Smooth muscle cell (in vitro differentiated cells): ENCODE data around the gene KCNA1. TPM values are rescaled to one million over a fixed set of nuclear protein-coding genes. Genes with fewer than 3 reads are reported as not detected.

Experiments used
- DNase-seq: peaks from one replicate; lab custom pipeline; 2025; ENCODE audit not compliant: unreplicated experiment; lab: John Stamatoyannopoulos, UW
- H2AFZ ChIP-seq: fragments of 200-600 bp; sonication (generic); 2 replicates; pipeline ENCODE4 v1.6.0; 2016; ENCODE audit warnings: antibody characterized with exemption, low read depth, mild to moderate bottlenecking
- H3F3A ChIP-seq: fragments of 200-600 bp; sonication (generic); 2 replicates; pipeline ENCODE4 v1.6.0; 2017; ENCODE audit warnings: antibody characterized with exemption, low read depth
- H3K27ac ChIP-seq: fragments of 200-600 bp; sonication (generic); 2 replicates; pipeline ENCODE4 v1.5.1; 2016; ENCODE audit warnings: low read depth, mild to moderate bottlenecking
- H3K27me3 ChIP-seq: fragments of 200-600 bp; sonication (generic); 2 replicates; pipeline ENCODE4 v1.6.1; 2016; ENCODE audit warnings: low read depth, mild to moderate bottlenecking
- H3K36me3 ChIP-seq: fragments of 200-600 bp; sonication (generic); 2 replicates; pipeline ENCODE4 v1.5.1; 2016; ENCODE audit warnings: low read depth
- H3K4me1 ChIP-seq: fragments of 200-600 bp; sonication (generic); 2 replicates; pipeline ENCODE4 v1.5.1; 2016; ENCODE audit warnings: low read depth
- H3K4me2 ChIP-seq: fragments of 200-600 bp; sonication (generic); 2 replicates; pipeline ENCODE4 v1.6.0; 2016; ENCODE audit warnings: mild to moderate bottlenecking
- H3K4me3 ChIP-seq: fragments of 200-600 bp; sonication (generic); 2 replicates; pipeline ENCODE4 v1.5.1; 2016; ENCODE audit warnings: mild to moderate bottlenecking
- H3K79me2 ChIP-seq: fragments of 200-600 bp; sonication (generic); 2 replicates; pipeline ENCODE4 v1.6.0; 2016; ENCODE audit warnings: low read depth, mild to moderate bottlenecking
- H3K9ac ChIP-seq: fragments of 200-600 bp; sonication (generic); 2 replicates; pipeline ENCODE4 v1.6.0; 2016; ENCODE audit warnings: low read depth
- H3K9me3 ChIP-seq: fragments of 200-600 bp; sonication (generic); replicated peaks from 2 replicates; pipeline ENCODE4 v1.5.1; 2016; ENCODE audit warnings: low read depth
- H4K20me1 ChIP-seq: fragments of 200-600 bp; sonication (generic); 2 replicates; pipeline ENCODE4 v1.6.0; 2016; ENCODE audit warnings: low read depth
- CTCF ChIP-seq: fragments of 200-600 bp; sonication (generic); IDR thresholded peaks from 2 replicates; pipeline ENCODE4 v1.5.1; 2017; ENCODE audit warnings: borderline replicate concordance, mild to moderate bottlenecking, antibody characterized with exemption; ENCODE audit not compliant: insufficient read depth, poor library complexity, severe bottlenecking
- WGBS: methylation state at CpG from one replicate; pipeline ENCODE4 v1.1.7; 2016; ENCODE audit warnings: low lambda C conversion rate; 5-methylcytosine and 5-hydroxymethylcytosine counted together
- polyA plus RNA-seq: library from polyadenylated mRNA; unstranded; fragments of >200 nt; fragmentation: Nextera tagmentation; extraction: Ambion mirVana; gene quantifications from 2 replicates; pipeline ENCODE4 v1.2.1, GENCODE V29; 2016
- total RNA-seq: library from RNA; depleted of rRNA; stranded (reverse); fragments of >200 nt; gene quantifications from 2 replicates; pipeline ENCODE4 v1.2.3, GENCODE V29; 2014

The KCNA1 gene
- total and polyA plus RNA-seq, 2 experiments from 2014 or later: not detected

- no peaks in the 10 kb centered on the region for H4K20me1 ChIP-seq
- H3K4me3 ChIP-seq: no peak overlapping the region
- no peak overlapping the region for H3K27ac ChIP-seq
- H3K9ac ChIP-seq: no peak overlapping the region
- H3K9me3 ChIP-seq: no peaks in the 10 kb centered on the region
- no peak for DNase-seq
- no peaks in the 10 kb centered on the region for H3K4me1 ChIP-seq
- TF ChIP-seq CTCF: no peak
- no peak overlapping the region for H2AFZ ChIP-seq
- no peaks in the 10 kb centered on the region for H3K79me2 ChIP-seq
- no peaks in the 10 kb centered on the region for H3F3A ChIP-seq
- peaks cover 81% of the 10 kb centered on the region for H3K27me3 ChIP-seq
- no peak overlapping the region for H3K4me2 ChIP-seq
- no peaks in the 10 kb centered on the region for H3K36me3 ChIP-seq
- WGBS: 95% methylated on average over 1 of the region's 1 CpG
Measured at GRCh38 chr12:4933411-4933810, 23.7 kb downstream of the KCNA1 start.

GRCh38 chr12:4934407-4935035 lies 24.8 kb downstream of the KCNA1 start:
- Histone ChIP-seq H3K36me3 (no peaks in the 10 kb centered on the region), H3K79me2 (no peaks in the 10 kb centered on the region), H2AFZ (no peak overlapping the region), H3K27me3 (peaks cover 78% of the 10 kb centered on the region), H4K20me1 (no peaks in the 10 kb centered on the region), H3K4me3 (no peak overlapping the region), H3K4me2 (no peak overlapping the region), H3F3A (no peaks in the 10 kb centered on the region), H3K4me1 (no peaks in the 10 kb centered on the region), H3K9me3 (no peaks in the 10 kb centered on the region), H3K27ac (no peak overlapping the region), H3K9ac (no peak overlapping the region)
- DNase-seq: no peak
- no peak for TF ChIP-seq CTCF
- 79% methylated on average over 2 of the region's 2 CpGs for WGBS

GRCh38 chr12:4938900-4939299 lies 29.2 kb downstream of the KCNA1 start:
- H3F3A ChIP-seq: no peaks in the 10 kb centered on the region
- no peak for DNase-seq
- H3K27me3 ChIP-seq: peaks cover 70% of the 10 kb centered on the region
- H3K9ac ChIP-seq: no peak overlapping the region
- H3K79me2 ChIP-seq: no peaks in the 10 kb centered on the region
- WGBS: 87% methylated on average over 7 of the region's 7 CpGs
- TF ChIP-seq CTCF: no peak
- no peak overlapping the region for H2AFZ ChIP-seq
- H3K4me3 ChIP-seq: no peak overlapping the region
- no peaks in the 10 kb centered on the region for H3K36me3 ChIP-seq
- no peaks in the 10 kb centered on the region for H3K9me3 ChIP-seq
- H3K4me2 ChIP-seq: no peak overlapping the region
- no peak overlapping the region for H3K27ac ChIP-seq
- no peaks in the 10 kb centered on the region for H4K20me1 ChIP-seq
- no peaks in the 10 kb centered on the region for H3K4me1 ChIP-seq

- no peaks in the 10 kb centered on the region for H3K4me1 ChIP-seq
- no peaks in the 10 kb centered on the region for H4K20me1 ChIP-seq
- no peaks in the 10 kb centered on the region for H3K9me3 ChIP-seq
- no peak for TF ChIP-seq CTCF
- no peak overlapping the region for H3K9ac ChIP-seq
- H3K27me3 ChIP-seq: peaks cover 66% of the 10 kb centered on the region
- H3F3A ChIP-seq: no peaks in the 10 kb centered on the region
- no peak overlapping the region for H2AFZ ChIP-seq
- no peak overlapping the region for H3K4me3 ChIP-seq
- DNase-seq: no peak
- H3K4me2 ChIP-seq: no peak overlapping the region
- no peaks in the 10 kb centered on the region for H3K36me3 ChIP-seq
- WGBS: 89% methylated on average over 16 of the region's 16 CpGs
- no peaks in the 10 kb centered on the region for H3K79me2 ChIP-seq
- H3K27ac ChIP-seq: no peak overlapping the region
Measured at GRCh38 chr12:4939418-4940023, 29.8 kb downstream of the KCNA1 start.
